GM19372 (cell line): ENCODE results near the gene CDH6.

Source experiments
- ATAC-seq: cut with Tn5 transposase; IDR thresholded peaks from one replicate; pipeline ENCODE4 v1.9.1; 2021; ENCODE audit warnings: mild to moderate bottlenecking, low read depth, moderate library complexity; ENCODE audit not compliant: unreplicated experiment

CDH6 gene

GRCh38 chr5:31193591-31194467 is at the start of gene CDH6:
Gene CDH6, plus strand, starts transcription at chr5:31193686. Its CDS starts 73,788 bp downstream, at chr5:31267474.
- ATAC-seq, result no peak

- no peak for ATAC-seq
Measured at GRCh38 chr5:31144364-31144763, 49.1 kb upstream of the CDH6 start.

- ATAC-seq, result no peak
Measured at GRCh38 chr5:31148959-31149475, 44.5 kb upstream of the CDH6 start.

DNA sequence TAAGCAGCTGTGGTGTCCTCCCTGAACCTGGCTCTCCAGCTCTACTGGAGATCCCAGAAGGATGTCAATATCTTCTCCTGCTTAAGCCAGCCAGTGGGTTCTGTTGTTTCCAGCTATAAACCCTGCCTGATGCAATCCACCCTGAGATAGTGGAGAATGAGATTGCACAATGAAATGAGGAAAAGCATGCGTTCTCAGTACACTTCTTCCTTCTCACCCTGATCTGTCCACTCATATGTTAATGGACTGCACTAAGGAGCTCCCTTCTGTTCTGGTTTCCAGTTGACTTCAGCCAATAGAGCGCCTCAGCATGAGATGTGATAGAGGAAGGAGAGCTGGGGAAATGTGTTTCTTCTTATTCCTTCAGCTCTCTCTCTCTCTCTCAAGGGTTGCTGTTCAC is 40.0 kb upstream of the CDH6 start:
- no peak for ATAC-seq

DNA sequence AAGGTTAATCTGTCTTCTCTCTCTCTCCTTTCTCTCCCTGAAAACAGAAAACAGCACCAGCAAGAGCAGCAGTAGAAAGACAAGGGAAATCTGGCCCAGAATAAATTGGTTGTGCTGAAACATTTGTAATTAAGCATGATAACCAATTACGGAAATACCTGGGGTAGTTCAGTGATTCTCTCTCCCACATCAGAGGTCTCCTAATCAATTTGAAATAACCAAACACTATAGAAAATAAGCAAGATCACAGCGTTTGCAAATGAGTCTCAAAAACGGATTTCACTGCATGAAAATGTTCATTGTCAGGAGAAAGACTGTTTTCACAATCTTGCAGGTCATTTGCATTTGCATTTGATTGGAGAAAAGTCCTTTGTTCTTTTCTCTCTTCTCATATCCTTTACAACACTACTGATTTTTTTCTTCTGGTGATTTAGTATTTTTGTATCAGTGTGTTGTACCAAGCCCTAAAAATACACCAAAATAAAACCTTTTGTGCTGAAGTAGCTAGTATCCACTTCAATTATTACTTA is 36.8 kb upstream of the CDH6 start:
- no peak for ATAC-seq

DNA sequence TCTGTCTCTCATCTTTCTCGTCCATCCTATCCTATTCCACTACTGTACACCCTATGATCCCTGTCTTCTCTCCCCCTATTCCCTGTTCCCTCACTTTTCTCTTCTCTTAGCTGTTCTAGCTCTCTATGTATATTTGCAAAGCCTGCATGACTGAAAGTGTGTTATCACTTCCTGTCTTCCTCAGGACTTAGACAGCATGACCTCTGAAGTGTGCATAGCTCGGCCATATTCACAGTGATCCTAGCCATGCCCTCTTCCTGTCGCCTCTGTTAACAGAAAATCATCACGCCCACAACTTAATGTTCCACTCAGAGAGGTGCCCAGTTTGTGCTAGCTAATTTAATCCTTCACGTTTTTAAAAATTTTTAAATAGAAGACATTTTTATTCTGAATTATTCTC is 35.8 kb upstream of the CDH6 start:
- ATAC-seq, result no peak

- ATAC-seq, result no peak
Measured at GRCh38 chr5:31158686-31159085, 34.8 kb upstream of the CDH6 start.

GRCh38 chr5:31161781-31162181 is 31.7 kb upstream of the CDH6 start:
- ATAC-seq, result no peak

- ATAC-seq, result no peak
Measured at GRCh38 chr5:31165729-31166128, 27.8 kb upstream of the CDH6 start.

DNA sequence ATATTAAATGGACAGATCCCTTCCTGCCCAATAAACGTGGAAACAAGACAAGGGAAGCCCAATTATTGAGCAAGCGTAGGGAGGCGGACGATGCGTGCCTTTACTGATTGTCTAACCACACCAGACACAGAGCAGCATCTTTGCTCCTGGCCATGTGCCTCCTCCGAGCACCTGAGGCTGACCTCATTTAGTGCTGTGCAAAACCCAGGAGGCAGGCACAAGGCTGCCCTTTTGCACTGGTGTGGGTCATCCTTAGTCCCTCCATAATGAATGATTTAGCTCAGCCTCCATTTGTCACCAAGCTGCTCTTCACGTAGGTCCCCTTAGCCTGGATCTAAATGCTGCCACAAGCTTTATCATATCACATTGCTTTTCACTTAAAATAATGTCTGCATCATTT is 24.1 kb upstream of the CDH6 start:
- no peak for ATAC-seq

GRCh38 chr5:31172881-31173280 is 20.6 kb upstream of the CDH6 start:
- ATAC-seq, result no peak

- ATAC-seq, result no peak
Measured at GRCh38 chr5:31173614-31174013, 19.9 kb upstream of the CDH6 start.

- ATAC-seq, result no peak
Measured at GRCh38 chr5:31181376-31181987, 12.0 kb upstream of the CDH6 start.

DNA sequence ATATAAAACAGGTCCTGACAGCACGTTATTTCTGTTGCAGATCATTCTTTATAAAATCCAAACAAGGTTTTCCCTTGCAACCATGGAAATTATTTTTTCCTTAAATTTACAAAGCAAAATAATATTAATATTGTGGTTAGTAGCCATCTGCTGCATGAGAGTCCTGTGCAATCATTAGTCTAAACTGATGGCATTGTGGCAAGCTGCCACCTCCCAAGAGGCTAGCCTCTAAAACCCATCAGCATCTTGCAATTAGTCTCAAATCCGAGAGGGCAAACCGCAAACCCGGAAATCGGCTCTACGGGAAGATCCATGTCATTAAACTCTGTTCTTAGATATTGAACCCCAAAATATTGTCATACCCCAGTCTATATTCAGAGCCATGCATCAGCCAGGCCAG is 11.3 kb upstream of the CDH6 start:
- no peak for ATAC-seq

GRCh38 chr5:31185951-31186350 is 7.5 kb upstream of the CDH6 start:
- ATAC-seq, result no peak

DNA sequence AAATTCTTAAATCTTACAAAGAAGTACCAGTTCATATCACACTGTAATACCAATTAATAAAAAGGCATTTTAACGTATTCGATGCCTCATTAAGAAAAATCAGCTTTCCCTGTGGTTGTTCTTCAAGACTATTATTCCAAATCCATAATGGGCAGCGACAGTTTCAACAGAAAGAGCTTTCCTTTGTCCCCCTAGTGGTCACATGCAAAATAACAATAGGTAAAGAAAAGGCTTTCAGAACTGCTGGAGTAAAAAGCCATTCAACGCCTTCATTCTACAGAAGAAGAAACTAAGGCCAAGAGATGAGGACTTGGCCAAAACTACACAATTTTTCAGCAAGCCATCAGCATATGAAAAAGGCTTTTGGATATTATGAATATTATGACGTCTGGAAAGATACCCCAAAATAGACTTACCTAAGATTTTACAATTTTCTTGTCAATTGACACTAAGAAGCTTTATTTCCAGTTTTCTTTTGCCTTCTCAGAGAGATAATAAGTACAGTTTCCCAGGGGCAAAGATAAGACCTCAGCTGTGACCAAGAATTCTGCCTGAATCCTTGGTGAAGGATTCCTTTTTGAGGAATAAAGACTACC is 6.7 kb upstream of the CDH6 start:
- ATAC-seq, result no peak

GRCh38 chr5:31187591-31187990 is 5.9 kb upstream of the CDH6 start:
- no peak for ATAC-seq

DNA sequence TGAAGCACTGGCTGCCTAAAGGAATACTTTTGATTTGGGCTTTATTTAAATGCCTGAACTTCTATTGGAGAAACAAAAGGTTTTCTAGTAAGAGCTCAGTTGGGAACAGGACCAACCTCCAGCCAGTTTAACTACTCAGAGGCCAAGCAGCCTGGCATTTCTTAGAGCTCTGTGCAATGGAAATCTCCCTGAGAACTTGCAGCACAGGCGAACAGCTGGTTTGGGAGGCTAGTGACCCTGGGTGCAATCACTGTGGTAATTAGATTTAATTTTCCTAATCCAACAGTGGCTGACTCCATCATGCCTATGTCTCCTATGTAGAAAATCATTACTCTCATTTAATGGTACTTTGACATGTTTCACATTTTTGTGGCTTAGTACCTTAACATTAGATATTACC is 1.0 kb upstream of the CDH6 start:
- no peak for ATAC-seq

DNA sequence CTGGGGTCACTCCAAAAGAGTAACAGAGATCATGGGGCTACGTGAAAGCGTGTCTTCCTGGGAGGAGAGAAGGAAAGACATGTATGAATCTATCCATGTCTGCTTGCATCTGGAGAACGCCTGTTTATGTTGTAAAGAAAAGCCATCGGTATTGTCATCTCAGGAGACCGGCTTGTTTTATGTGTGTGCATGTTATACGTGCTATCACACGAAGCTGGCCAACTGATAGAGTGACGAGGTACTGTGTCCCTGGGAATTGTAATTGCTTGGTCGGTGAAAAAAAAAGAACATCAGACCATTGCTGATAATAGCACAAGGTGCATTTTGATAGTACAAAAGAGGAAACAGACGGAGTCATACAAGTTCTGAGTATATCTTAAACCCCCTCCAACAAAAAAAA is 370 bp upstream of the CDH6 start:
- ATAC-seq, result no peak

- no peak for ATAC-seq
Measured at GRCh38 chr5:31194468-31194813, 955 bp downstream of the CDH6 start.

DNA sequence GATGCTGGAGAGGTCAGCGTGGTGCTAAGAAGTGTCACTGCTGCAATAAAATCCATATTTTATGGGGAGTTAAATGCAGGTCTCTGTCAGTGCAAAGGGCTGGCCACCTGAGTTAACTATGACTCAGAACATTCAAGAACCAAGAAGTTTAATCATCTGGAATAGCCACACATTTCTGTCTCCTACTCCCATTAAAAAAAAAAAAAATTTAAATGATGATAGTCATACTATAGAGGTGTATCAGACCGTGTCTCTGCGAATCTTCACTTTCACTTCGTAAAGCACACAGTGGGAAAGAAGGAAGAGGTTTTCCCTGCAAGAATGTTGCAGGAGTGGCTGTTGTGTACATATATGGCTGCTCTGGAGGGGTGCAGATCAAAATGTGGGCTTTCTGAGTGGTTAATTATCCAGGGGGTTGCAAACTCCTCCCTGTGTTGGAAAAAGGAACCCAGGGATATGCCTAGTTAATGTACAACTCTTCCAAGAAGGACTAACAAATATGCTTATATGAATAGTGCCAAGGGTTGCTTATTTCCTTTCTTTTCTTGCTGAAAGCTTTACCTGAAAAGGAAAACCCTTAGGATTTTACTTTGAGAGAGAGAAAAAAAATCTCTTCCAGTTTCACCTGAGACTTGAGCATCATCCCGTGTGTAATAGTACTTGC is 1.5 kb downstream of the CDH6 start:
- ATAC-seq, result no peak
